ENCODE measurements around the gene POLR3H.
"Not testable (repeated sequence)": the region's sequence is repeated elsewhere in the genome, so short reads cannot be mapped to it uniquely, and the experiment has no call there.

The POLR3H gene

DNA sequence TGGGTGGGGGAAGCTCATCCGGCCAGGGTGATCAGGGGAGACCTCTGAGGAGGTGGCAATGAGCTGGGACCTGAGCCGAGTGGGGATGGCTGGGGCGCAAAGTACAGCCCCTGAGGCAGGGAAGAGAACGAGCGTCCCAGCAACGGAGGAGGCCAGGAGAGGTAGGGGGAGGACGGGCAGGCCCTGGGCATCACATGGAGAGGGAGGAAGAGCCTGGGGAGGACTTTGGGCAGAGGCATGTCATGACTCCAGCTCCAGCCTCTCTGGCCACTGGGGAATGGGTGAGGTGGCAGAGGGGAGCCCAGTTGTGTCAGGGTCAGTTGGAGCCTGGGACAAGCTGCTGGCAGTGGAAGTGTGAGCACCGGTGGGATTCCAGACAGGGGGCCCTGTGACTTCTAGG is 33.8 kb upstream of the POLR3H start:
- no peaks in the 10 kb centered on the region for H3K9me3 ChIP-seq
- H3K4me1 ChIP-seq (ENCODE audit: control insufficient read depth in 1 of 2, insufficient read depth in 1 of 2, low read depth in 1 of 2, low read length in 1 of 2) = no peaks in the 10 kb centered on the region
- H3K36me3 ChIP-seq = peaks cover 87% of the 10 kb centered on the region
- no peaks in the 10 kb centered on the region for H3K27me3 ChIP-seq
- TF ChIP-seq, protein P1, sequence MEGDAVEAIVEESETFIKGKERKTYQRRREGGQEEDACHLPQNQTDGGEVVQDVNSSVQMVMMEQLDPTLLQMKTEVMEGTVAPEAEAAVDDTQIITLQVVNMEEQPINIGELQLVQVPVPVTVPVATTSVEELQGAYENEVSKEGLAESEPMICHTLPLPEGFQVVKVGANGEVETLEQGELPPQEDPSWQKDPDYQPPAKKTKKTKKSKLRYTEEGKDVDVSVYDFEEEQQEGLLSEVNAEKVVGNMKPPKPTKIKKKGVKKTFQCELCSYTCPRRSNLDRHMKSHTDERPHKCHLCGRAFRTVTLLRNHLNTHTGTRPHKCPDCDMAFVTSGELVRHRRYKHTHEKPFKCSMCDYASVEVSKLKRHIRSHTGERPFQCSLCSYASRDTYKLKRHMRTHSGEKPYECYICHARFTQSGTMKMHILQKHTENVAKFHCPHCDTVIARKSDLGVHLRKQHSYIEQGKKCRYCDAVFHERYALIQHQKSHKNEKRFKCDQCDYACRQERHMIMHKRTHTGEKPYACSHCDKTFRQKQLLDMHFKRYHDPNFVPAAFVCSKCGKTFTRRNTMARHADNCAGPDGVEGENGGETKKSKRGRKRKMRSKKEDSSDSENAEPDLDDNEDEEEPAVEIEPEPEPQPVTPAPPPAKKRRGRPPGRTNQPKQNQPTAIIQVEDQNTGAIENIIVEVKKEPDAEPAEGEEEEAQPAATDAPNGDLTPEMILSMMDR (IDR thresholded peaks at IDR 0.05) = no peak
- no peak overlapping the region for H3K27ac ChIP-seq
- H3K4me3 ChIP-seq (ENCODE audit: low read depth in 1 of 2, low read length in 1 of 2) = no peak overlapping the region

DNA sequence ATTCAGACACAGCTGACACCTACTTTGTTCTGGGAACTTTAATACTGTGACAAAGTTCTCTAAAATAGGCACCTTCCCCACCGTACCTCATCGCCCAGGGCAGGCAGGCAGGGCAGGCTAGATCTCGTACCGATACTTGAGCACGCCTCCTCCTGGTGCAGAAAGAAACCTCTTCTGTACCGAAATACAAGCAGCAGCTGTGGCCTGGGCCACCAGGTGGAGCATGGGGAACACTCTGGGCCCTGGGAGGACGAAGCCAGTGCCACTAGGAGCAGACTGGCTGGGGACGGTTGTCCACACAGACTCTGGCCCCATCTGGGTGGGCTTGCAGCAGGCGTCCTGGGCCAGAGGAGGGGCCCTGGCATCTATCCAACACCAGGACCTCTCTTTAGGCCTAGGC is 32.6 kb upstream of the POLR3H start:
- peaks cover 75% of the 10 kb centered on the region for H3K36me3 ChIP-seq
- no peaks in the 10 kb centered on the region for H3K4me1 ChIP-seq (ENCODE audit: control insufficient read depth in 1 of 2, insufficient read depth in 1 of 2, low read depth in 1 of 2, low read length in 1 of 2)
- H3K9me3 ChIP-seq = no peaks in the 10 kb centered on the region
- H3K27ac ChIP-seq = no peak overlapping the region
- TF ChIP-seq, protein P1 (IDR thresholded peaks at IDR 0.05) = no peak
- no peaks in the 10 kb centered on the region for H3K27me3 ChIP-seq
- no peak overlapping the region for H3K4me3 ChIP-seq (ENCODE audit: low read depth in 1 of 2, low read length in 1 of 2)

DNA sequence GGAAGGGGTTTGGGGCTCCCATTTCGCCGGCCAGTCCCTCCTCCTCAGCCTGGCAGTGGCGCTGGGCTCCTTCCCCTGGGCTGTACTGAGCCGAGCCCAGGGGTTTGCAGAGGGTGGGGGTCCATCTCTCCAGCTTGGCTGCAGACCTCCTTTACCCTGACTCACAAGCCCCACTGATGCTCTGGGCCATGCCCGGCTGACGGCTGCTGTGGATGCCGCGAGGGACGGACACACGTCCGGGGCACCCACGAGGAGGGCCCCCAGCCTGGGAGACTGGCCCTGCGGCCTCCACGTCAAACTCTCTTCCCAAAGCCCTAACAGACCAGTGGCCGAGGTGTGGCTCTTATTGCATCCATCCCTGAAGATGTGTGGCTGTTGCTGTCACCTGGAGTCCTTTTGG is 31.3 kb upstream of the POLR3H start:
- H3K27ac ChIP-seq = no peak overlapping the region
- H3K4me3 ChIP-seq (ENCODE audit: low read depth in 1 of 2, low read length in 1 of 2) = no peak overlapping the region
- H3K9me3 ChIP-seq = no peaks in the 10 kb centered on the region
- no peaks in the 10 kb centered on the region for H3K4me1 ChIP-seq (ENCODE audit: control insufficient read depth in 1 of 2, insufficient read depth in 1 of 2, low read depth in 1 of 2, low read length in 1 of 2)
- no peaks in the 10 kb centered on the region for H3K27me3 ChIP-seq
- TF ChIP-seq, protein P1 (IDR thresholded peaks at IDR 0.05) = no peak
- H3K36me3 ChIP-seq = peaks cover 64% of the 10 kb centered on the region

DNA sequence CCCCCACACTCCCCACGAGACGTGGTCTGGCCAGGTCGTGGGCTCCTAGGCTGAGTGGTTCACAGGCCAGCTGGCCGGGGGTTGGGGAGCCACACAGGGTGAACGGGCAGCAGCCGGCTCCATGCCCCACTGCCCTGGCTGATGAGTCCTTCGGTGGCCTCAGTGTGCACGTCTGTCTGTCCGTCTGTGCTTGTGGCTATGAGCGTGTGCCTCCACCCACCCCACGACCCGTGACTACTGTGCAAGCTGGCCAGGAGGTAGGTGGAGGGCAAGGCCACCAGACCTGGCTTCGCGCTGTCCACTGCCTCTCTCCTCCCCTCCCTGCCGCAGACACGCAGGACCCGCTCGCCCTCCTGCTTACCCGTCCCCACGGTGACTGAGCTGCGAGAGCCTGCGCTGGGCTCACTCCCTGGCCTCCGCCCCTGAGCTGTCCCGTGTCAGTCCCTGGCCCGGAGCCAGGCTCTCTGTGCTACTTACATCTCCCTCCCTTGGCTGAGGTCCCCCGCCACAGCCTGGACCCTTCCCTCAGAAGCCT is 30.6 kb upstream of the POLR3H start:
- Histone ChIP-seq H3K9me3 (no peaks in the 10 kb centered on the region), H3K27me3 (no peaks in the 10 kb centered on the region), H3K36me3 (peaks cover 58% of the 10 kb centered on the region), H3K4me1 (ENCODE audit: control insufficient read depth in 1 of 2, insufficient read depth in 1 of 2, low read depth in 1 of 2, low read length in 1 of 2) (no peaks in the 10 kb centered on the region), H3K27ac (no peak overlapping the region), H3K4me3 (ENCODE audit: low read depth in 1 of 2, low read length in 1 of 2) (no peak overlapping the region)
- TF ChIP-seq, protein P1 (IDR thresholded peaks at IDR 0.05) = no peak

DNA sequence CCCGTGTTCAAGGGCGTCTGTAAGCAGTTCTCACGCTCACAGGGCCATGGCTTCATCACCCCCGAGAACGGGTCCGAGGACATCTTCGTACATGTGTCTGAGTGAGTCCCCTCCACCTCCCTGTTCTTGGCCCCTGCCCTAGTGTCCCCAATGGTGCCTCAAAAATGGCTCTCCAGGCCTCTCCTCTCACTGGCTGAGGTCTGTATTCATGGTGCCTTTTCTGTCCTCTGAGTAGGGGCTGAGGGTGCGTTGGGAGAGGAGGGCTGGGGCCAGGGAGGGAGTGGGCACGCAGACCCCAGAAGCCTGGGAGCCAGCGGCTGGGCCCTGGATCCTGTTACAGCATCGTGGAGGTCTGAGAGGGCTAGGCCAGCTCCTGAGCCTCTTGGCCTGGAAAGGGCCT is 29.4 kb upstream of the POLR3H start:
- TF ChIP-seq, protein P1 (IDR thresholded peaks at IDR 0.05) = no peak
- Histone ChIP-seq H3K4me3 (ENCODE audit: low read depth in 1 of 2, low read length in 1 of 2) (no peak overlapping the region), H3K27me3 (no peaks in the 10 kb centered on the region), H3K9me3 (no peaks in the 10 kb centered on the region), H3K27ac (no peak overlapping the region), H3K4me1 (ENCODE audit: control insufficient read depth in 1 of 2, insufficient read depth in 1 of 2, low read depth in 1 of 2, low read length in 1 of 2) (no peaks in the 10 kb centered on the region), H3K36me3 (peaks cover 46% of the 10 kb centered on the region)

DNA sequence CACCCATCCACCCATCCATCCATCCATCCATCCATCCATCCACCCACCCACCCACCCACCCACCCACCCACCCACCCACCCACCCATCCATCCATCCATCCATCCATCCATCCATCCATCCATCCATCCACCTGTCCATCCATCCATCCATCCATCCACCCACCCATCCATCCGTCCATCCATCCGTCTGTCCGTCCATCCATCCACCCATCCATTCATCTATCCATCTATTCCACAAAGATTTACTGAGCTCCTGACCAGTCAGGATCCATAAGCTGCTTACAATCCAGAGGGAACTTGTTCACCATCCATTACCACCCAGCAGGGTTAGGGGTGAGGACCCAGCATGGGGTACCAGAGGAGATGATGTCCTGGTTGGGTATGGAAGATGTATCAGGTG is 28.0 kb upstream of the POLR3H start:
- not testable (repeated sequence) for H3K4me1 ChIP-seq (ENCODE audit: control insufficient read depth in 1 of 2, insufficient read depth in 1 of 2, low read depth in 1 of 2, low read length in 1 of 2); H3K9me3 ChIP-seq; H3K4me3 ChIP-seq (ENCODE audit: low read depth in 1 of 2, low read length in 1 of 2); H3K27ac ChIP-seq; H3K27me3 ChIP-seq
- peaks cover 32% of the 10 kb centered on the region for H3K36me3 ChIP-seq
